Thoracic aorta (tissue), 2 donors: Measurements from ENCODE around the gene GNAL. TPM values are rescaled to one million over a fixed set of nuclear protein-coding genes. Genes with fewer than 3 reads are reported as not detected.
A peak's percentile ranks its signal among the peaks of the same experiment; 100 is the strongest.

Source experiments
- ATAC-seq: fragments of 150-250 bp; one replicate; pipeline ENCODE4 v1.8.0; 2017; ENCODE audit warnings: low read depth; ENCODE audit not compliant: insufficient number of reproducible peaks, low FRiP score
- DNase-seq: peaks from one replicate; pipeline ENCODE4 v3.0.0-alpha.2; 2020; ENCODE audit warnings: low spot score
- H3K27ac ChIP-seq, 2 donors: fragments of 200-600 bp; sonication (generic); 1 replicate in 1 of 2; 2 replicates in 1 of 2; pipeline ENCODE4 v1.5.1; 2016; ENCODE audit warnings: mild to moderate bottlenecking in 2 of 2, moderate library complexity in 2 of 2
- H3K27me3 ChIP-seq: fragments of 200-600 bp; sonication (generic); replicated peaks from 2 replicates; pipeline ENCODE4 v1.6.0; 2016; ENCODE audit warnings: mild to moderate bottlenecking; ENCODE audit not compliant: insufficient read depth
- H3K36me3 ChIP-seq: fragments of 200-600 bp; sonication (generic); one replicate; pipeline ENCODE4 v1.5.1; 2016
- H3K4me1 ChIP-seq, 2 donors: fragments of 200-600 bp; sonication (generic); 1 replicate in 1 of 2; 2 replicates in 1 of 2; pipeline versions ENCODE4 v1.5.1 to v1.6.0; 2016; ENCODE audit warnings: low read depth in 2 of 2, mild to moderate bottlenecking in 1 of 2; ENCODE audit not compliant: control insufficient read depth in 1 of 2
- H3K4me3 ChIP-seq: fragments of 200-600 bp; sonication (generic); 2 replicates; pipeline ENCODE4 v1.5.1; 2016; ENCODE audit warnings: mild to moderate bottlenecking
- H3K9me3 ChIP-seq: fragments of 200-600 bp; sonication (generic); 2 replicates; pipeline ENCODE4 v1.5.1; 2016
- total RNA-seq, 2 donors: library from RNA; depleted of rRNA; stranded (reverse); fragments of >200 nt; gene quantifications; one replicate each; pipeline versions ENCODE4 v1.1.0 to v1.2.3, GENCODE V29; 2016
- TF ChIP-seq, protein P1 (sequence below): fragments of 200-600 bp; sonication (generic); IDR thresholded peaks from one replicate; pipeline ENCODE4 v1.5.1; 2019; ENCODE audit warnings: antibody characterized with exemption

The GNAL gene
- total RNA-seq, 2 donors from 2014 or later = 4.2 to 20.4 TPM

DNA sequence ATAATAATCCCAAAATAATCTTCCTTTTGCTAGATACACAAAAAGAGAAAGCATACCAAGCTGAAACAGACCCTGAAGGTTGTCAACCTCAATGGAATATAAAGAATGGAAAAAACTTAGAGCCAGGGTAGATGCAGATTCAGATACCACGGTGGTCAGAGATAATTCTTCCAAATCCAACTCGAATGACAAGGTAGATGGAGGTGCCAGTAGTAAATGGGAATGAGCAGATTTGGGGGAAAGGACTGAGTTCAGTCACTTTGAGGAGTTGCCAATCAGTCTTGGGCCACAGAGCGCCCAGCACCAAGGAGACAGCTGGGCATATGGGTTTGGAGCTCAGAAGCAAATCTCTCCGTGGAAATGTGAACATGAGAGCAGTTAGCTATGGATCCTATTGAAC is 158.7 kb downstream of the GNAL start:
- Histone ChIP-seq H3K4me3 (no peak overlapping the region), H3K9me3 (no peaks in the 10 kb centered on the region), H3K27ac (no peak overlapping the region), H3K36me3 (no peaks in the 10 kb centered on the region), H3K27me3 (no peaks in the 10 kb centered on the region), H3K4me1 (peaks cover 6 to 14% of the 10 kb centered on the region in 2 donors)
- TF ChIP-seq, protein P1, sequence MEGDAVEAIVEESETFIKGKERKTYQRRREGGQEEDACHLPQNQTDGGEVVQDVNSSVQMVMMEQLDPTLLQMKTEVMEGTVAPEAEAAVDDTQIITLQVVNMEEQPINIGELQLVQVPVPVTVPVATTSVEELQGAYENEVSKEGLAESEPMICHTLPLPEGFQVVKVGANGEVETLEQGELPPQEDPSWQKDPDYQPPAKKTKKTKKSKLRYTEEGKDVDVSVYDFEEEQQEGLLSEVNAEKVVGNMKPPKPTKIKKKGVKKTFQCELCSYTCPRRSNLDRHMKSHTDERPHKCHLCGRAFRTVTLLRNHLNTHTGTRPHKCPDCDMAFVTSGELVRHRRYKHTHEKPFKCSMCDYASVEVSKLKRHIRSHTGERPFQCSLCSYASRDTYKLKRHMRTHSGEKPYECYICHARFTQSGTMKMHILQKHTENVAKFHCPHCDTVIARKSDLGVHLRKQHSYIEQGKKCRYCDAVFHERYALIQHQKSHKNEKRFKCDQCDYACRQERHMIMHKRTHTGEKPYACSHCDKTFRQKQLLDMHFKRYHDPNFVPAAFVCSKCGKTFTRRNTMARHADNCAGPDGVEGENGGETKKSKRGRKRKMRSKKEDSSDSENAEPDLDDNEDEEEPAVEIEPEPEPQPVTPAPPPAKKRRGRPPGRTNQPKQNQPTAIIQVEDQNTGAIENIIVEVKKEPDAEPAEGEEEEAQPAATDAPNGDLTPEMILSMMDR = no peak
- ATAC-seq (no peak), DNase-seq (no peak)

DNA sequence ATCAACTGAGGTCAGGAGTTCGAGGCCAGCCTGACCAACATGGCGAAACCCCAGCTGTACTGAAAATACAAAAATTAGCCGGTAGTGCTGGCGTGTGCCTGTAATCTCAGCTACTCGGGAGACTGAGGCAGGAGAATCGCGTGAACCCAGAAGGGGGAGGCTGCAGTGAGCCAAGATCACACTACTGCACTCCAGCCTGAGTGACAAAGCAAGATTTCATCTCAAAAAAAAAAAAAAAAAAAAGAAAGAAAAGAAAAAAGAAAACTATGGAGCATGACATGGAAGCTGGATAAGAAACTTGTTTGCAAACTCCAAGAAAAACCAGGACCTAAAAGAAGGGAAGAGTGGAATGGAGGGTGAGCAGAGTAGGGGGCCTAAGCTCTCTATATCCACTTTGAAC is 160.2 kb downstream of the GNAL start:
- Histone ChIP-seq H3K27ac (peak overlapping the region; percentile 96 to 99), H3K9me3 (no peaks in the 10 kb centered on the region), H3K4me3 (peak overlapping the region; percentile 84), H3K36me3 (no peaks in the 10 kb centered on the region), H3K27me3 (no peaks in the 10 kb centered on the region), H3K4me1 (peaks cover 16 to 29% of the 10 kb centered on the region in 2 donors)
- TF ChIP-seq, protein P1 = no peak
- no peak for ATAC-seq
- no peak for DNase-seq

DNA sequence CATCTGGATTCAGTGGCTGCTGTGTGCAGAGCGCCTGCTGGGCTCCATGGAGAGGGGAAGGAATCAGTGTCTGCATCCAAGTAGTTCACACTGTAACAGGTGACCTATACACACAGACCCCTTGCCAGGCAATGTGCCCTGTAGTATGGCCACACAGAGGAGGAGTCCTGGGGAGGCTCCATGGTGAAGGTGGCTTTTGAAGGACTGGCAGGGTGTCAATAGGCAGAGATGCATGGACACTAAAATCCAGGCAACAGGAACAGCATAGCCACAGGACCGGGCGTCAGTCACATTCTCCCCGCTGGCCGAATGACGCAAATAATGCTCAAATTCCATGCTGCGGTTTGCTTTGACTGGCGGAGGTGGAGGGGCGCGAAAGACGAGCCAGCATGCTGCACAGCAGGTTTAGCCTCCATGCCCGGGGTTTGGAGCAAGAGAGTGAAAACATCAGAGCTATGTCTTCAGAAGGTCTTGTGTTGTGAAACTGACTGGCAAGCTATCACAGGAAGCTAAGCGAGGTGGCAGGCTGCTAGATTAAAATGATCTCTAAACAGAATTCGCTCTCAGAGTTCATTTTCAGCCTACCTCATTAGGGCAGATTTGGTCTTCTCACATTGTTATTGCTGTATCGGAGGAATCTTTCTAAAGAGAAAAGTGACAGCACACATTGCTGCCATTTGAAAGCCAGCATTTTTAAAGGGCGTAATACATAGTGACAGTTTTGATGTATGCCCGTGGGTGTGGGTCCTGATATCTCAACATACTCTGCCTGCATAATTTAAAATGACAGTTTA is 161.0 kb downstream of the GNAL start:
- H3K4me1 ChIP-seq = peaks cover 16 to 34% of the 10 kb centered on the region in 2 donors
- ATAC-seq (peak; percentile 57), DNase-seq (no peak)
- H3K4me3 ChIP-seq = peak overlapping the region; percentile 84
- no peaks in the 10 kb centered on the region for H3K36me3 ChIP-seq
- no peaks in the 10 kb centered on the region for H3K9me3 ChIP-seq
- TF ChIP-seq, protein P1 = no peak
- no peaks in the 10 kb centered on the region for H3K27me3 ChIP-seq
- peak overlapping the region; percentile 96 to 99 for H3K27ac ChIP-seq

DNA sequence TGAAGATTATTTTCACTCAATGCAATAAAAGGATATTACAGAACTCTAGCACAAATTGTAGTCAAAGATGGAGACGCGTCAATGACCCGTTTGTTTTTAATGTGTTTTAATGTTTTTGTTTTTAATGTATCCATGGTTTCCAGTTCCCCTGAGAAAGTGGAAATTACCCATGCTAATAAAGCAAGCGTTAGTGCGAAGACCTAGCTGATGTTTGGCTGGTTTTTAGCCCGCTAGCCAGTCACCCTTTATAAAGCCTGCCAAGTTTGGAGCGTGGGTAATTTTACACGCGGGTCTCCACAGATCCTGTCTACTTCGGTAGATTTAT is 161.7 kb downstream of the GNAL start:
- Histone ChIP-seq H3K9me3 (no peaks in the 10 kb centered on the region), H3K4me3 (peak overlapping the region; percentile 84), H3K27ac (peak overlapping the region; percentile 96 to 99), H3K4me1 (peaks cover 16 to 34% of the 10 kb centered on the region in 2 donors), H3K27me3 (no peaks in the 10 kb centered on the region), H3K36me3 (no peaks in the 10 kb centered on the region)
- DNase-seq (no peak), ATAC-seq (peak; percentile 74)
- TF ChIP-seq, protein P1 = no peak

DNA sequence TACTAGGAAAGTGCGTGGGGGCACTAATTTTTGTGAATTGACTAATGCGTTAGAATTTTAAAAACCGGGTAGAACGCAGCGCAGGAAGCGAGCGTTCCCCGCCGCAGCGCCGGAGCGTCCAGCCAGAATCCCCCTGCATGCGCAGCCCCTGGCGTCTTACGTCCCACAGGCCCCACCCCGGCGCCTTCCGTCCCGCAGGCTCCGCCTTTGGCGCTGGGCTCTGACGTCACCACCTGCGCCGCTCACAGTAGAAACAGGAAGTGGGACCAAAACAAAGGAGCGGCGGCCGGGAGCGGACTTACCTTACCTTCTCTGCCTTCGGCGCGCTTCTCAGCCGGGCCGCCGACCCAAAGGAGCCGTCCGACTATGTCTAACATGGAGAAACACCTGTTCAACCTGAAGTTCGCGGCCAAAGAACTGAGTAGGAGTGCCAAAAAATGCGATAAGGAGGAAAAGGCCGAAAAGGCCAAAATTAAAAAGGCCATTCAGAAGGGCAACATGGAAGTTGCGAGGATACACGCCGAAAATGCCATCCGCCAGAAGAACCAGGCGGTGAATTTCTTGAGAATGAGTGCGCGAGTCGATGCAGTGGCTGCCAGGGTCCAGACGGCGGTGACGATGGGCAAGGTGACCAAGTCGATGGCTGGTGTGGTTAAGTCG is 162.2 kb downstream of the GNAL start, which contains the start of gene CHMP1B:
Gene CHMP1B (plus strand): TSS at position 268 of the 660 bp plus-strand sequence. CDS start 99 bp downstream, at position 367.
- H3K27me3 ChIP-seq = no peaks in the 10 kb centered on the region
- DNase-seq = peak; percentile 92
- H3K4me1 ChIP-seq = peaks cover 16 to 36% of the 10 kb centered on the region in 2 donors
- no peaks in the 10 kb centered on the region for H3K9me3 ChIP-seq
- peak within 1 kb of the TSS; percentile 96 to 99 for H3K27ac ChIP-seq
- ATAC-seq = peak; percentile 84
- H3K4me3 ChIP-seq = peak within 1 kb of the TSS; percentile 84
- TF ChIP-seq, protein P1 = no peak
- no peaks in the 10 kb centered on the region for H3K36me3 ChIP-seq
